ENCODE measurements around the gene EIF4G1.

EIF4G1 gene

DNA sequence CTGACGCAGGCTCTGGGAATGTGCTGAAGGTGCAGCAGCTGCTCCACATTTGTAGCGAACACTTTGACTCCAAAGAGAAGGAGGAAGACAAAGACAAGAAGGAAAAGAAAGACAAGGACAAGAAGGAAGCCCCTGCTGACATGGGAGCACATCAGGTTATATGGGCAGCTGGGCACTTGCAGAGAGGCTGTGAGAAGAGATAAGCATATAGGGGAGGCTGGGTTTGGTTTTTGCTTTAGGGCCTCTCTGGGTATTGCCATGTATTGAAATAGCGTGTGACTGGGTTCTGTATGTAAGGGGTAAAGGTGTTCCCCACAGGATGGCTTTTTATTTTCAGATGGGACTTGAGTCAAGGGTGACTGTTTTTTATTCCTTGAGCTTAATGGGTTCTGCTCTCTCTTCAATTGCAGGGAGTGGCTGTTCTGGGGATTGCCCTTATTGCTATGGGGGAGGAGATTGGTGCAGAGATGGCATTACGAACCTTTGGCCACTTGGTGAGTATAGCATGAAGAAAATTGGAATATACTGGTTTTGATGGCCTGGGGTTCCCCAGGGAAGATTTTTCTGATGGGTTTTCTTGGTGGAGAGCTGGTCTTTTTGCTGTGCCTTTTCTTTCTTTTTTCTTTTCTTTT is 7.9 kb upstream of the EIF4G1 start:
- DNase-seq, result no peak

DNA sequence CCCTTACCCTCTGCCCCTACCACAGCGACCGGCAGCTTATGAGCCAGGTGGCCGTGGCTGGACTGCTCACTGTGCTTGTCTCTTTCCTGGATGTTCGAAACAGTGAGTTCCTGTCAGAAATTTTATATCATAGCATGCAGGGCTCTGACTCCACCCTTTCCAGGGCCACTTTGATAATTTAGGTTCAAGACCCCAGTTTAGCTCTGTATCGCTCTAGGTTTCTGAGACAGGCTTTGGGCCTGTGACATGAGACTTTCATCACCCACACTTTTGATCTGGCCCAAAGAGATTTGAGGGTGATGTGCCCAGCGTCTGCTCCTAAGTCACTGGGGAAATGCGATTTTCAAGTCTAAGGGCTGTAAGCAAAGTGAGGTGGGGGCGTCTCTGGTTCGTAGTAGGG is 6.5 kb upstream of the EIF4G1 start:
- DNase-seq, result no peak

DNA sequence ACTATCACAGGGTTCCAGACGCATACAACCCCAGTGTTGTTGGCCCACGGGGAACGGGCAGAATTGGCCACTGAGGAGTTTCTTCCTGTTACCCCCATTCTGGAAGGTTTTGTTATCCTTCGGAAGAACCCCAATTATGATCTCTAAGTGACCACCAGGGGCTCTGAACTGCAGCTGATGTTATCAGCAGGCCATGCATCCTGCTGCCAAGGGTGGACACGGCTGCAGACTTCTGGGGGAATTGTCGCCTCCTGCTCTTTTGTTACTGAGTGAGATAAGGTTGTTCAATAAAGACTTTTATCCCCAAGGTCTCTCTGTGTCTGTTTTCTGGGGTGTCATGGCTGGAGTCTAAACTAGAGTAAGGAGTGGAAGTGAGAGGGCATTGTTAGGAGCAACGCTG is 5.7 kb upstream of the EIF4G1 start:
- no peak for DNase-seq

DNA sequence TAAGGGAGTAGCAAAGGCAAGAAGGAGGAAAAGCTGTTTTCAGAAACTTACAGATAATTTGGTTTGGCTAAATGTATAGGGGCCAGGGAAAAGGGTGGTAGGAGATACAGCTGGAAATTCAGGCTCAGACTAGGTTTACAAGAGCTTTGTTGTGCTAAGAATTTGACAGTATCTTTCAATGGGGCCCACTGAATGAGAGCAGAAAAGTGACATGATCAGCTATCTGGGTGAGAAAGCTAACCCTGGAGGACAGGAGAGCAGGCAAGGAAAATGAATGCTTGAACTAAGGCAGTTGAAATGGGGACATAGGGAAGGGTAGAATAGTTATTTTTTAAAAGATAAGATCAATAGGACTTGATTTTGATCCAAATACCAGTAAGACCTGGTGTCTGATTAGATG is 2.8 kb upstream of the EIF4G1 start:
- no peak for DNase-seq

DNA sequence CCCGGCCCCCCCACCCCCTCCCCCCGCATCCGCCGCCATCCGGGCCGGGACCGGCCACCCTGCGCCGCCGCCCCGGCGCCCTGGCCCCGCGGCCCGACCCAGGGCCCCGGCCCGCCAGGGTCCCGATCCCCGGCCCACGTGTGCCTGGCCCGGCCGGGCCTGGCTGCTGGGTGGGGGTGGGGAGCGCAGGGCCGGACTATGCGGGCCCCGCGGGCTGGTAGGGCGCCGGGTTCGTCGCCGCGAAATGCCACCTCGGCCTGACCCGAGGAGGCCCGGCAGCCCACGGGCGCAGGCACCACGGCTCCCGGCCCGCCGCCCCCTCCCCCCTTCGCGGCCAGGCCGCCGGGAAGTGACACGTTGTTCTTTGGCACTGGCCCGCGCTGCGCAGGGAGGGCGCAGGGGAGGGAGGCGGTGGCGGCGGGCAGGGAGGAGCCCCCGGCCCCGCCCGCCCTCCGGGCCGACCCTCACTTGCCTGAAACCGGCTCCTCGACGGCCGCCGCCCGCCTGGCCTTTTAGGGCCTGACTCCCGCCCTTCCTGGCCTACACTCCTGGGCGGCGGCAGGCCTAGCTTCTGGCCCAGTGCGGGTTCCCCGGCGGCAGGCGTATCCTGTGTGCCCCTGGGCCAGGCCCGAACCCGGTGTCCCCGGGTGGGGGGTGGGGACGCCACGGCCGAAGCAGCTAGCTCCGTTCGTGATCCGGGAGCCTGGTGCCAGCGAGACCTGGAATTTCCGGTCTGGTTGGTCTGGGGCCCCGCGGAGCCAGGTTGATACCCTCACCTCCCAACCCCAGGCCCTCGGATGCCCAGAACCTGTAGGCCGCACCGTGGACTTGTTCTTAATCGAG is 515 bp downstream of the EIF4G1 start:
- peak; percentile 68 for DNase-seq

DNA sequence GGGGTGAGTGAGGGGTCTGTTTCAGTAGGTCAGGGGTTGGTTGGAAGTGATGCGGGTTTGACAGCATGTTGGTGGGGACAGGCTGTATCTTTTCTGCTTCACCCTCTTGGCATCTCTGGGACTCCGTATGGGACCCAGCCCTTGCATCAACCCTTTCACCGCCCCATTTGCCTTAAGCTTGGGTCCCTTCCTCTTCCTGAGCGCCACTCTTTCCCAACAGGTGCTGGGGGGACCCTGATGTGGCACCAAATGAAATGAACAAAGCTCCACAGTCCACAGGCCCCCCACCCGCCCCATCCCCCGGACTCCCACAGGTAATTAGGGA is 1.1 kb downstream of the EIF4G1 start:
- DNase-seq, result no peak

DNA sequence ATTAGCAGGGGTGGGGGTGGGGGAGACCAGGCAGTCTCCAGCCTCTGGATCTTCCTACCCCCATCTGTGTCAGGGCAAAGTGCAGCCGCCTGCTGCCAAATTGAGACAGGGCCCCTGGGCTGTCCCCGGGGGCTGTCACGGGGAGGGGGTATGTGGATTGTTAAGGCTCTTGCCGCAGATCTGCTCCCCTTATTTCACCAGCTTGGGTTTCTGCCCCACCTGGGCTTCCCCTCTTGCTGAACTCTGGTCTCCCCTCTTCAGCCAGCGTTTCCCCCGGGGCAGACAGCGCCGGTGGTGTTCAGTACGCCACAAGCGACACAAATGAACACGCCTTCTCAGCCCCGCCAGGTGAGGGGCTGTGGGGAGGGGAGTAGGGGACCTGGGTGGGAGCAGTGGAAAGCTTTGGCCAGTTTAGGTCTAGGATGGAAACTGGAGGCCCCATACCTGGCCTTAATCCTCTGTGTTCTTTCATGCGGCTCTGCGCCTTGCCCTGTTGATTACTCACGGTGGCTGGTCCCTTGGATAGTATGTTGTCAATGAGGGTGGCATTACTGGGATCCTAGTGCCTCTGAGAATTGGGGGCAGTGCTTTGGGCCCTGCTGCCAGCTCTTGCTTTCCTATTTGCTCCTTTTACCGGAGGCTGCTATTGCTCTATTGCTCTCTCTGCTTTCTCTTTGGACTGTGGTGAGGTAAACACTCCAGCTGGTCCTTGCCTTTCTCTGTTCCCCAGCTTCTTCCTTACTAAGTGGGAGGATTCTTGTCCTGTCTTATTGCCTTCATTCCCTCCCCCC is 1.7 kb downstream of the EIF4G1 start:
- no peak for DNase-seq

DNA sequence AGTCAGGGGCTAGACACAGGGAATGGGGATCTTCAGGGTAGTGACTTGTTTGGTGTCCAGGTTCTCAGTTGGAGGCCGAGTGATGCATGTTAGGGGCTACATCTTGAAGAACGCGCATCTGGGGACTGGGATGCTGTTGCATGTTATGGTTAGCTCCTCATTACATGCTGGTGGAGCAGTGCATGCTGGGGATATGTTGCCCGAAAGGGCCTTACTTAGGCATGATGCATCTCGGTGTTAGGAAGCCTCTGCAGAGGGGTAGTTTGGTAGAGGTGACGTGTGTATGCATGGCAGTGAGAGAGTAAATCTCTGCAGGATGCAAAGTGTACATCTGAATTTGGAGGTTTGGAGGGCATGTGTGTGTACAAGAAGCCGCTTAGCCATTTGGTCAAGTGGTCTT is 2.4 kb downstream of the EIF4G1 start:
- no peak for DNase-seq

DNA sequence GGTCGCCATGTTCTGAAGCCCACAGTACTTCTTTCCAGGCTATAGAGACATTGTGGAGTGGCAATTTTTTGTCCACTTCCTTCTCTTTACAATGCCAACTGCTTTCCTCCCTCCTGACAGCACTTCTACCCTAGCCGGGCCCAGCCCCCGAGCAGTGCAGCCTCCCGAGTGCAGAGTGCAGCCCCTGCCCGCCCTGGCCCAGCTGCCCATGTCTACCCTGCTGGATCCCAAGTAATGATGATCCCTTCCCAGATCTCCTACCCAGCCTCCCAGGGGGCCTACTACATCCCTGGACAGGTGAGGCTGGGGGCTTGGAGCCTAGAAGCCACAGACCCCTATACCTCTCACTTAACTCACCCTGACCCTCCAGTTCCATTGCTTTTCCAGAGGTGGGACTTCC is 2.8 kb downstream of the EIF4G1 start:
- no peak for DNase-seq

DNA sequence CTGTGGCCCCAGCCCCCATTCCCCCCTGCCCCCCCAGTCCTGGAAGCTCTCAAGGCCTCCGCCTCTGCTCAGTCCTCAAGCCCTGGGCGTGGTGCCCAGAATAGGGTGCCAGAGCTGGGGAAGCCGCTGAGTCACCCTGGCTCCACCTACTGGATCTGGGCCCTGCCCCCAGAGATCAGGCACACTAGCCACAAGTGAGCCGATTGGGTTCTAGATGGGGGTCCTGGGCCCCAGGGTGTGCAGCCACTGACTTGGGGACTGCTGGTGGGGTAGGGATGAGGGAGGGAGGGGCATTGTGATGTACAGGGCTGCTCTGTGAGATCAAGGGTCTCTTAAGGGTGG is 5.7 kb downstream of the EIF4G1 start:
- no peak for DNase-seq

DNA sequence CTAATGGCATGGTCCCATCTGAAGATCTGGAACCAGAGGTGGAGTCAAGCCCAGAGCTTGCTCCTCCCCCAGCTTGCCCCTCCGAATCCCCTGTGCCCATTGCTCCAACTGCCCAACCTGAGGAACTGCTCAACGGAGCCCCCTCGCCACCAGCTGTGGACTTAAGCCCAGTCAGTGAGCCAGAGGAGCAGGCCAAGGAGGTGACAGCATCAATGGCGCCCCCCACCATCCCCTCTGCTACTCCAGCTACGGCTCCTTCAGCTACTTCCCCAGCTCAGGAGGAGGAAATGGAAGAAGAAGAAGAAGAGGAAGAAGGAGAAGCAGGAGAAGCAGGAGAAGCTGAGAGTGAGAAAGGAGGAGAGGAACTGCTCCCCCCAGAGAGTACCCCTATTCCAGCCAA is 7.3 kb downstream of the EIF4G1 start:
- DNase-seq, result no peak

DNA sequence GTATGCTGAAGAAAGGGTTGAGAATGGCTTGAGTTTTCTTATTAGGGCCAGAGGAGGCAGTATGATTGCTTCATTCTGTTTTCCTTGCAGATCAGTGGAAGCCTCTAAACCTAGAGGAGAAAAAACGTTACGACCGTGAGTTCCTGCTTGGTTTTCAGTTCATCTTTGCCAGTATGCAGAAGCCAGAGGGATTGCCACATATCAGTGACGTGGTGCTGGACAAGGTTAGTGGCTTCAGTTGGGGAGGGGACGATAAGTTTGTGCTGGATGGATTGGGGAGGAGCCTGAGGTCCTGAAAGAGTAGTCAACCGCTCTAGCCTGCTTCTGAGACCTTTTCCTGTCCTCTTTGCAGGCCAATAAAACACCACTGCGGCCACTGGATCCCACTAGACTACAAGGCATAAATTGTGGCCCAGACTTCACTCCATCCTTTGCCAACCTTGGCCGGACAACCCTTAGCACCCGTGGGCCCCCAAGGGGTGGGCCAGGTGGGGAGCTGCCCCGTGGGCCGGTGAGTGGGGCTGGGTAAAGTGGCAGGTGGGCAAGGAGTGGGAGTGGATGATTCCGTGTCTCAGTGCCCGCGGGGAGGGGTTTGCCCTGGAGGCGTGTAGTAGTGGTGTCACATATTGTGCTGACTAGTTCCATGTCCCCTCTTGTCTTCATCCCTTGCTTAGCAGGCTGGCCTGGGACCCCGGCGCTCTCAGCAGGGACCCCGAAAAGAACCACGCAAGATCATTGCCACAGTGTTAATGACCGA is 8.5 kb downstream of the EIF4G1 start:
- DNase-seq, result no peak

DNA sequence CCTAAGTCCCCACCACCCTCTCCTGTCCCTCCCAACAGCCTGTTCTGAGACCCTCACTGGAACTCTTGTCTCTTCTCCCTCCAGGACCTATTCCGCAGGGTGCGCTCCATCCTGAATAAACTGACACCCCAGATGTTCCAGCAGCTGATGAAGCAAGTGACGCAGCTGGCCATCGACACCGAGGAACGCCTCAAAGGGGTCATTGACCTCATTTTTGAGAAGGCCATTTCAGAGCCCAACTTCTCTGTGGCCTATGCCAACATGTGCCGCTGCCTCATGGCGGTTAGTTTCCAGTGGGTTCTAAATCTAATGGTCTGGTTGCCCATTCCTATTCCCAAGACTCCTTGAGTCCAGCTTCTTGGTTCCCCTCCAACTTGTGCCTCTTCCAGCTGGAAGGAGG is 9.3 kb downstream of the EIF4G1 start:
- DNase-seq, result no peak

DNA sequence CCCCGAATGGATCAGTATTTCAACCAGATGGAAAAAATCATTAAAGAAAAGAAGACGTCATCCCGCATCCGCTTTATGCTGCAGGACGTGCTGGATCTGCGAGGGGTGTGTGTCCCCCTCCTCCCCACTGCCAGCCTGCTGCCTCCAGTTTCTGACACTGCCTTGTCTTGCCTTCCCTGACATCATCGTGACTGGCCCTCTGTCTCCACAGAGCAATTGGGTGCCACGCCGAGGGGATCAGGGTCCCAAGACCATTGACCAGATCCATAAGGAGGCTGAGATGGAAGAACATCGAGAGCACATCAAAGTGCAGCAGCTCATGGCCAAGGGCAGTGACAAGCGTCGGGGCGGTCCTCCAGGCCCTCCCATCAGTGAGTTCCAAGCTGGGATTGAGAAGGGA is 10.9 kb downstream of the EIF4G1 start:
- no peak for DNase-seq

DNA sequence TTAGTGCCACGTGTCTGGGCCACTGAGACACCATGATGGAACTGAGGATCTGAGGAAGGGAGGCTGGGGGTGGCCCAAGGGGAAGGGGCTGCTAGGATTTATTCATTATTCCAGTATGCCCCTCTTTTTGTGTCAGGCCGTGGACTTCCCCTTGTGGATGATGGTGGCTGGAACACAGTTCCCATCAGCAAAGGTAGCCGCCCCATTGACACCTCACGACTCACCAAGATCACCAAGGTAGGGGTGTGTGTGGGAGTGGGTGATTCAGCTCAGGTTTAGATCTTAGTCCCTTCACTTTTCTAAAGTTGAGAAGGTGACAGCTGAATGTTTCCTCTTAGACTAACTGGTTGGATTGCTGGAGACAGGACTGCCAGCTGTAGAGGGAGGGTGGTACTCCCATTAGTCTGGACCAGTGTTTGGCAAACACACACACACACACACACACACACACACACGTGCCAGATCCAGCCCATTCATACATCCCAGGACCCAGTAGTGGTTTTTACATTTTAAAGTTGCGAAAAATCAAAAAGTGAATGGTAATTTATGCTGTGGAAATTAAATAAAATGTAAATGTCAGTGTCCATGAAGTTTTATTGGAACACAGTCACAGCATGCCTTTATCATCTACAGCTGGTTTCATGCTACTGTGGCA is 11.4 kb downstream of the EIF4G1 start:
- DNase-seq, result no peak

DNA sequence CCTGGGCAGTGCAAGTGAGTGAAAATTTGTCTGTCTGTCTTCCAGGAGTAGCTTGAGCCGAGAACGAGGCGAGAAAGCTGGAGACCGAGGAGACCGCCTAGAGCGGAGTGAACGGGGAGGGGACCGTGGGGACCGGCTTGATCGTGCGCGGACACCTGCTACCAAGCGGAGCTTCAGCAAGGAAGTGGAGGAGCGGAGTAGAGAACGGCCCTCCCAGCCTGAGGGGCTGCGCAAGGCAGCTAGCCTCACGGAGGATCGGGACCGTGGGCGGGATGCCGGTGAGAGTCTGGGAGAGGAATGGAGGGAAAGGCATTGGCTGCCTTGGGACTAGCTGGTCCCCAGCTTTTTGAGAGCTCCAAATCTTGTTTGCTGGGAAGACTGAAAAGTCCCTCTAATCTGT is 12.8 kb downstream of the EIF4G1 start:
- no peak for DNase-seq

DNA sequence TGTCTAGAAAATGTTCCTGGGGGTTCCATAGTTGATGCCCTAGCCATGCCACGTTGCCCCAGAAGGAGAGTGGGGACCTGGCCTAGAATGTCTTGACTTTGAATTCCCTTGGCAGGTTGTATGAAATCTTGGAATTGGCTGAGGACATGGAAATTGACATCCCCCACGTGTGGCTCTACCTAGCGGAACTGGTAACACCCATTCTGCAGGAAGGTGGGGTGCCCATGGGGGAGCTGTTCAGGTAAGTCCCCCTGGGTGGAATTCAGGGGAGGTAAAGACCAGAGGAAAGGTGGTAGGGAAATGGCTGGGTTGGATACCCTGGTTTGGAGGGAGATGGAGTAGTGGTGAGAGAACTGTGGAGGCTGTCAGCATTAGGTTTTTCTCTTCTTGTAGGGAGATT is 14.1 kb downstream of the EIF4G1 start:
- DNase-seq, result no peak

DNA sequence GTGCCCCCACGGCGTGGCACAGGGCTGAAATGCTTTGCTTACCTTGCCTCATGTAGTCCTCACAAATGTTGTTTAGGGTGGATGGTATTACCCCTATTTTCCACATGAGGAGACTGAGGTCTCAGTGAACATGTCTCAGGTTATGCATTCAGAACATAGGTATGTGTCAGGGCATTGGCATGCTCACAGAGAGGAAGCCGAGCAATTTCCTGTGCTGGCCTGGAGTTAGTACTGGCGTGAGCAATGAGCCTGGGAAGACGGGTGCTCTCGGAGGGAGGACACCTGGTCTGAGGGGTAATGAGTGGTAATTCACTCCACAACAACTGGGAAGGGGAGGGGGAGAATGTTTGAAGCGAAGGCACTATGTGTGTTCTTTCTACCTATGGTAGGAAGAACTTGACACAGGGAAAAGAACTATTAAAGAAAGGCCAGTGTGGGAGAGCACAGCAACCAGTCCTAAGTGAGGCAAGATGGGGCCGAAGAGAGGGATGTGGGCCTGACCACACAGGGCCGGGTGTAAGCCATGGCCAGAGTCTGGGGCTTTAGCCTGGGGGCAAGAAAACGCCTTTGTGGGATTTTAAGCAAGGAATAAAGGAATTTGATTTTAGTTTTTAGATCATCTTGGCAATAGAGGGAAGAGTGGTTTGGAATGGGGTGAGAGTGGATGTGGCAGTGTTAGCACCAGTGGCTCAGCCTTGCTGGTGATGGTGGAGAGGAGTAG is 18.1 kb downstream of the EIF4G1 start:
- no peak for DNase-seq

DNA sequence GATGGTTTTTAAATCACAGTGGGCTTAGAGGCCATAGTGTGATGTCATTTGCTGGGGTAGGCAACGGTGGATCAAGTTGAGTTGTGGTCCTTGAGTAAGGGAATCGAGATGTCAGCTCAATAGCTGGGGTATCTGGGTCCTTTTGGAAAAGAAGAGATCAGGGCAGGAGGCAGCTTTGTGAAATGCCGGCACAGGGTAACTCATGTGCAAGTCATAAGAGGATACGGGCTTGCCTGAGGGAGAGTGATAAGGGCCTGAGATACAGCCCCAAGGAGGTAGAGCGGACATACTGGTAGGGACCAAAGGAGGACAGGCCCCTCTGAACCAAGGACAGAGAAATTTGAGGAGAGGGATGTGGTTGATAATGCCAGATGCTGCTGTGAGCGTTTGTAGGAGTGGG is 18.8 kb downstream of the EIF4G1 start:
- DNase-seq, result no peak

DNA sequence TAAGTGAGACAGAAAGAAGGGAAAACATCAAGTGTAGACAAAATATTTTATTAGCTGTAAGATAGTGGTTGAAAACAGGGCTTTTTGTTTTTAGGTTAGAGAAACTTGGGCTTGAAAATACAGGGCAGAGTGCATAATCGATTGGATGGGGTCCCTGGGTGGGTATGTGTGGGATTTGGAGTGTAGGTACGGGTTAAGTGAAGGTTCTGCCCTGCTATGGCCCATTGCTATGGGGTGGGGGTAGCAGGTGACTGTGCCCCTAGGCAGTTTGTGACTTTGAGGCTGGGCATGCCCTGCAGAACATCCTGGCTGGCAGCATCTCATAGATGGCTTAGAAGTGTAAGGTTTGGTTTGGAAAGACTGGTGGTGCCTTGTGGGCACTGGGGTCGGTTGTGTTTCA is 19.3 kb downstream of the EIF4G1 start:
- no peak for DNase-seq

DNA sequence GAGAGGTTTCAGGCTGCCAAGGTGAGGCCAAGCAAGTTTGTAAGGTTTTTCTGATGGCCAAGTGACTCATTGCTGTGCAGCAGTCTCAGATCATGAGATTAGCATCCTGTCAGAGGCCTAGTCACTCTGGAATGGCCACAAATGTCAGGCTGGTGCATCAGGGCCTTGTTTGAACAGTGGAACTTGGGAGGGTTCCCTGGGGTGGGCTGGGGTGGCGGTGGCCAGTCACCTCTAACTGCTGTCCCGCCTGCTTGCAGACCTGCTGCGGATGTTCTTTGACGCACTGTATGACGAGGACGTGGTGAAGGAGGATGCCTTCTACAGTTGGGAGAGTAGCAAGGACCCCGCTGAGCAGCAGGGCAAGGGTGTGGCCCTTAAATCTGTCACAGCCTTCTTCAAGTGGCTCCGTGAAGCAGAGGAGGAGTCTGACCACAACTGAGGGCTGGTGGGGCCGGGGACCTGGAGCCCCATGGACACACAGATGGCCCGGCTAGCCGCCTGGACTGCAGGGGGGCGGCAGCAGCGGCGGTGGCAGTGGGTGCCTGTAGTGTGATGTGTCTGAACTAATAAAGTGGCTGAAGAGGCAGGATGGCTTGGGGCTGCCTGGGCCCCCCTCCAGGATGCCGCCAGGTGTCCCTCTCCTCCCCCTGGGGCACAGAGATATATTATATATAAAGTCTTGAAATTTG is 20.2 kb downstream of the EIF4G1 start:
- DNase-seq, result peak; percentile 23

DNA sequence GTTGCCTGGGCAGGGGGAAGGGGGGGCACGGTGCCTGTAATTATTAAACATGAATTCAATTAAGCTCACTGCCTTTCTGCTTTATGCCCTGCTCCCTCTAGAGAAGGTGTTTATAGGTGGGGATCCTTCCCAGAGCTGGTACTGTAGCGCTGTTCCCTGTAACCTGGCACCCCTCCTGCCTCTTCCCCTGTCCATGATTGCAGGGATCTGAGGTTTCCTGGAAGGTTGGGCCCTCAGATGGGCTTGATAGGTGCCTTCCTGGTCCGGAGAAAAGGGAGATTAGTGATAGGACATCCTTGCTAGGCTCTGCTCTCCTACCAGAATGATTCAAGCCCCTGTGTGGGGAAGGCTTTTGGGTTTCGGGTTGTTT is 20.9 kb downstream of the EIF4G1 start:
- no peak for DNase-seq
